Neural progenitor cell (in vitro differentiated cells): ENCODE measurements around the gene SPOCK1. TPM values are rescaled to one million over a fixed set of nuclear protein-coding genes. Genes with fewer than 3 reads are reported as not detected.
A peak's percentile ranks its signal among the peaks of the same experiment; 100 is the strongest.

Source experiments
- DNase-seq: peaks from one replicate; pipeline ENCODE4 v3.0.0-alpha.2; 2016; ENCODE audit warnings: low spot score
- H2AFZ ChIP-seq: fragments of 200-600 bp; sonication (generic); replicated peaks from 2 replicates; pipeline ENCODE4 v1.6.1; 2016; ENCODE audit warnings: antibody characterized with exemption
- H3F3A ChIP-seq: fragments of 200-600 bp; sonication (generic); 2 replicates; pipeline ENCODE4 v1.6.1; 2016; ENCODE audit warnings: antibody characterized with exemption, low read depth
- H3K27ac ChIP-seq: fragments of 200-600 bp; sonication (generic); 2 replicates; pipeline ENCODE4 v1.5.1; 2016; ENCODE audit warnings: mild to moderate bottlenecking
- H3K27me3 ChIP-seq: fragments of 200-600 bp; sonication (generic); 2 replicates; pipeline ENCODE4 v1.6.1; 2016; ENCODE audit warnings: mild to moderate bottlenecking, moderate library complexity
- H3K36me3 ChIP-seq: fragments of 200-600 bp; sonication (generic); 2 replicates; pipeline ENCODE4 v1.5.1; 2016
- H3K4me1 ChIP-seq: fragments of 200-600 bp; sonication (generic); 2 replicates; pipeline ENCODE4 v1.6.1; 2016; ENCODE audit warnings: mixed run types
- H3K4me2 ChIP-seq: fragments of 200-600 bp; sonication (generic); 2 replicates; pipeline ENCODE4 v1.6.1; 2016
- H3K4me3 ChIP-seq: fragments of 200-600 bp; sonication (generic); 2 replicates; pipeline ENCODE4 v1.5.1; 2016
- H3K79me2 ChIP-seq: fragments of 200-600 bp; sonication (generic); 2 replicates; pipeline ENCODE4 v1.6.1; 2016; ENCODE audit warnings: low read depth
- H3K9ac ChIP-seq: fragments of 200-600 bp; sonication (generic); 2 replicates; pipeline ENCODE4 v1.6.1; 2016
- H3K9me3 ChIP-seq: fragments of 200-600 bp; sonication (generic); 2 replicates; pipeline ENCODE4 v1.5.1; 2016; ENCODE audit warnings: low read depth
- H4K20me1 ChIP-seq: fragments of 200-600 bp; sonication (generic); 2 replicates; pipeline ENCODE4 v1.6.1; 2016; ENCODE audit warnings: low read depth
- H3K27ac Mint-ChIP-seq: 3 replicates; pipeline ENCODE4 v1.8.0; 2021; ENCODE audit warnings: mixed read lengths
- H3K27me3 Mint-ChIP-seq: 2 replicates; pipeline ENCODE4 v1.8.0; 2022; ENCODE audit warnings: low read depth, mild to moderate bottlenecking, inconsistent platforms, moderate library complexity, mixed read lengths; ENCODE audit not compliant: insufficient read depth
- H3K36me3 Mint-ChIP-seq: 3 replicates; pipeline ENCODE4 v1.8.0; 2021; ENCODE audit warnings: mixed read lengths
- H3K4me1 Mint-ChIP-seq: 3 replicates; pipeline ENCODE4 v1.8.0; 2021; ENCODE audit warnings: mixed read lengths
- H3K4me3 Mint-ChIP-seq: 3 replicates; pipeline ENCODE4 v1.8.0; 2021; ENCODE audit warnings: mild to moderate bottlenecking, moderate library complexity, mixed read lengths
- H3K9me3 Mint-ChIP-seq: 3 replicates; pipeline ENCODE4 v1.8.0; 2020; ENCODE audit warnings: mixed read lengths
- EZH2 ChIP-seq: fragments of 200-600 bp; sonication (generic); IDR thresholded peaks from 2 replicates; pipeline ENCODE4 v1.6.1; 2017; ENCODE audit warnings: antibody characterized with exemption, mild to moderate bottlenecking, moderate library complexity
- EZH2phosphoT487 ChIP-seq: fragments of 200-600 bp; sonication (generic); IDR thresholded peaks from 2 replicates; pipeline ENCODE4 v1.6.1; 2017; ENCODE audit warnings: antibody characterized with exemption
- total RNA-seq: library from RNA; depleted of rRNA; stranded (reverse); fragments of >200 nt; gene quantifications from 2 replicates; pipeline ENCODE4 v1.2.3, GENCODE V29; 2015; ENCODE audit warnings: low replicate concordance
- TF ChIP-seq, protein P1 (sequence below): fragments of 200-600 bp; sonication (generic); IDR thresholded peaks from 2 replicates; pipeline ENCODE4 v1.5.1; 2017; ENCODE audit warnings: antibody characterized with exemption, mild to moderate bottlenecking

The SPOCK1 gene
- total RNA-seq, 1 donor from 2014 or later, result 6.9 TPM

- H3K27ac ChIP-seq, result no peak overlapping the region
- H3K4me1 Mint-ChIP-seq, result peaks cover 43% of the 10 kb centered on the region
- H2AFZ ChIP-seq, result no peak overlapping the region
- no peak overlapping the region for H3K4me2 ChIP-seq
- H3K9me3 ChIP-seq, result no peaks in the 10 kb centered on the region
- H4K20me1 ChIP-seq, result no peaks in the 10 kb centered on the region
- H3K4me1 ChIP-seq, result peaks cover 7% of the 10 kb centered on the region
- H3K79me2 ChIP-seq, result no peaks in the 10 kb centered on the region
- H3K36me3 ChIP-seq, result no peaks in the 10 kb centered on the region
- no peak overlapping the region for H3K4me3 Mint-ChIP-seq
- TF ChIP-seq EZH2 (no peak), EZH2phosphoT487 (no peak)
- TF ChIP-seq, protein P1, sequence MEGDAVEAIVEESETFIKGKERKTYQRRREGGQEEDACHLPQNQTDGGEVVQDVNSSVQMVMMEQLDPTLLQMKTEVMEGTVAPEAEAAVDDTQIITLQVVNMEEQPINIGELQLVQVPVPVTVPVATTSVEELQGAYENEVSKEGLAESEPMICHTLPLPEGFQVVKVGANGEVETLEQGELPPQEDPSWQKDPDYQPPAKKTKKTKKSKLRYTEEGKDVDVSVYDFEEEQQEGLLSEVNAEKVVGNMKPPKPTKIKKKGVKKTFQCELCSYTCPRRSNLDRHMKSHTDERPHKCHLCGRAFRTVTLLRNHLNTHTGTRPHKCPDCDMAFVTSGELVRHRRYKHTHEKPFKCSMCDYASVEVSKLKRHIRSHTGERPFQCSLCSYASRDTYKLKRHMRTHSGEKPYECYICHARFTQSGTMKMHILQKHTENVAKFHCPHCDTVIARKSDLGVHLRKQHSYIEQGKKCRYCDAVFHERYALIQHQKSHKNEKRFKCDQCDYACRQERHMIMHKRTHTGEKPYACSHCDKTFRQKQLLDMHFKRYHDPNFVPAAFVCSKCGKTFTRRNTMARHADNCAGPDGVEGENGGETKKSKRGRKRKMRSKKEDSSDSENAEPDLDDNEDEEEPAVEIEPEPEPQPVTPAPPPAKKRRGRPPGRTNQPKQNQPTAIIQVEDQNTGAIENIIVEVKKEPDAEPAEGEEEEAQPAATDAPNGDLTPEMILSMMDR, result no peak
- H3K27me3 Mint-ChIP-seq, result peaks cover 8% of the 10 kb centered on the region
- H3K36me3 Mint-ChIP-seq, result no peaks in the 10 kb centered on the region
- no peak overlapping the region for H3K4me3 ChIP-seq
- no peak overlapping the region for H3K9ac ChIP-seq
- no peaks in the 10 kb centered on the region for H3F3A ChIP-seq
- H3K27ac Mint-ChIP-seq, result peak overlapping the region; percentile 58
- DNase-seq, result no peak
- H3K9me3 Mint-ChIP-seq, result no peaks in the 10 kb centered on the region
- H3K27me3 ChIP-seq, result no peaks in the 10 kb centered on the region
These were observed 128.7 kb downstream of the SPOCK1 start for GRCh38 chr5:137370096-137371071.

DNA sequence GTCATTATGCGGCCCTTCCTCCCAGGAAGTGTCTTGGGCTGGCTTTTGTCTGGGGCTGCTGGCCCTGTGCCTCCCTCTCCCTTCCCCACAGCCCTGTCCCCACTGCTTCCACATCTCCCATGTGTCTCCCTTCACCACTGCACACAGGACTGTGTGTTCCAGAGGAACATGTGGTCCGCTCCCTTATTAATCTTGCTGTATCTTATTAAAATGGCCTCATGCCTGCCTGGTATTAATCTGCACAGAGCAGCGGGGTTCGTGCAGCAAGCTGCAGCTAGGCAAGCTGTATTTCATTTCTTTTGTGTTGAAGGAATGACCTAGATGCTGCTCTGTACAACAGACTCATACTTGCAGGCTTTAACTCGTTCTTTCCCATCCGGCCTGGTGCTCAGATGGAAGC lies 130.5 kb downstream of the SPOCK1 start:
- H3K27ac ChIP-seq, result no peak overlapping the region
- H3K36me3 ChIP-seq, result no peaks in the 10 kb centered on the region
- H3K27me3 ChIP-seq, result no peaks in the 10 kb centered on the region
- Mint-ChIP-seq H3K27me3 (peaks cover 8% of the 10 kb centered on the region), H3K4me3 (no peak overlapping the region), H3K4me1 (peaks cover 39% of the 10 kb centered on the region), H3K27ac (no peak overlapping the region), H3K36me3 (no peaks in the 10 kb centered on the region), H3K9me3 (no peaks in the 10 kb centered on the region)
- no peak for DNase-seq
- H2AFZ ChIP-seq, result no peak overlapping the region
- H3K4me1 ChIP-seq, result peaks cover 7% of the 10 kb centered on the region
- H3F3A ChIP-seq, result no peaks in the 10 kb centered on the region
- TF ChIP-seq, protein P1, result no peak
- no peak for TF ChIP-seq EZH2phosphoT487
- no peaks in the 10 kb centered on the region for H3K9me3 ChIP-seq
- H3K79me2 ChIP-seq, result no peaks in the 10 kb centered on the region
- H3K9ac ChIP-seq, result no peak overlapping the region
- H3K4me3 ChIP-seq, result no peak overlapping the region
- H4K20me1 ChIP-seq, result no peaks in the 10 kb centered on the region
- H3K4me2 ChIP-seq, result no peak overlapping the region

- Histone ChIP-seq H3K9me3 (no peaks in the 10 kb centered on the region), H3K4me2 (no peak overlapping the region), H3K79me2 (no peaks in the 10 kb centered on the region), H3F3A (no peaks in the 10 kb centered on the region), H3K9ac (no peak overlapping the region), H4K20me1 (no peaks in the 10 kb centered on the region), H3K36me3 (no peaks in the 10 kb centered on the region), H3K4me1 (peaks cover 7% of the 10 kb centered on the region), H3K27ac (no peak overlapping the region), H3K27me3 (no peaks in the 10 kb centered on the region), H3K4me3 (no peak overlapping the region), H2AFZ (no peak overlapping the region)
- H3K36me3 Mint-ChIP-seq, result no peaks in the 10 kb centered on the region
- no peak overlapping the region for H3K4me3 Mint-ChIP-seq
- H3K9me3 Mint-ChIP-seq, result no peaks in the 10 kb centered on the region
- H3K4me1 Mint-ChIP-seq, result peaks cover 39% of the 10 kb centered on the region
- TF ChIP-seq EZH2phosphoT487, result no peak
- TF ChIP-seq, protein P1, result no peak
- no peak for TF ChIP-seq EZH2
- H3K27ac Mint-ChIP-seq, result no peak overlapping the region
- peaks cover 8% of the 10 kb centered on the region for H3K27me3 Mint-ChIP-seq
- DNase-seq, result no peak
These were observed 131.2 kb downstream of the SPOCK1 start for GRCh38 chr5:137367951-137368350.
